ENCODE measurements around the gene POFUT2. TPM values are rescaled to one million over a fixed set of nuclear protein-coding genes. Genes with fewer than 3 reads are reported as not detected.
"Not testable (repeated sequence)": the region's sequence is repeated elsewhere in the genome, so short reads cannot be mapped to it uniquely, and the experiment has no call there.

The POFUT2 gene
- total RNA-seq, 1 donor from 2014 or later = 39.4 TPM

DNA sequence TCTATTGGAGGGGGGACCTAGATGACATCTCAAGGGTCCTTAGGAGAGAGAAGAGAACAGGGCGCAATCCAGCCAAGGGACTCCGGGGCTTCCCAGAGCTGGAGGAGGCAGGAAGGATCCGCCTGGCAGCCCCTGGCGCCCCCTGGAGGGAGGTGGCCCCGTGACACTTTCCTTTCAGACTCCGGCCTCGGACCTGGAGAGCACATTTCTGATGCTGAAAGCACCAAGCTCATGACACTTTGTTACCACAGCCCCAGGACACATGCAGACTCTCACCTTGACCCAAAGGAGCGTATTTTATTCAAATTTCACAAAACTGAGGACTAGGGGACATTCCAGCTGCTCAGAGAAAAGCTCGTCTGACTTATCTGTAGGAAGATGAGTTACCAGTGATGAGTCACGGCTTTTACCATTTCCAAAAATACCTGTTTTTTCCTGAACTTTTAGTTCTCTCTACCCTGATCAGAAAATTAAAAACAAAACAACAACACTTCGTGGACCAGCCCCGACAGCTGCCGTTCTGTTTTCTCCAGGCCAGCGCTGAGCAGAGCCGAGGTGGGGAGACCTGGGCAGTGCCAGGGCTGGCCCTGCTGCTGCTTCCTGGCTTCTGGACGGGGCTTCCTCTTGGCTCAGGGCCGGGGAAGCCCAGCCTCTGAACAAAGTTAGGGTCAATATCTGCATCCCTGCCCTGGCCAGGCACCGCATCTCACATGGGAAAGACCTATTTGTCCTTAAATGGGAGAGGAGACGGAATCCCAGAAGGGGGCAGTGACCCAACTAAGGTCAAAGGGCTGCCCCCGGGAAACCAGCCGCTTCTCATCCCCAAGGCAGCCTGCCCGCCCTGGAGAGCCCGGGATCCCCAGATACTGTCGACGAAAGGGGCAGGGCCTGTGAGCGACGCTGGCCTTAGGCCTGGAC lies 21.6 kb upstream of the POFUT2 start:
- peak in 1 of 2 donors; percentile 8 for DNase-seq (ENCODE audit: low spot score in 2 of 2)
- intact Hi-C loops (cut with DNase I) = no loop called here

DNA sequence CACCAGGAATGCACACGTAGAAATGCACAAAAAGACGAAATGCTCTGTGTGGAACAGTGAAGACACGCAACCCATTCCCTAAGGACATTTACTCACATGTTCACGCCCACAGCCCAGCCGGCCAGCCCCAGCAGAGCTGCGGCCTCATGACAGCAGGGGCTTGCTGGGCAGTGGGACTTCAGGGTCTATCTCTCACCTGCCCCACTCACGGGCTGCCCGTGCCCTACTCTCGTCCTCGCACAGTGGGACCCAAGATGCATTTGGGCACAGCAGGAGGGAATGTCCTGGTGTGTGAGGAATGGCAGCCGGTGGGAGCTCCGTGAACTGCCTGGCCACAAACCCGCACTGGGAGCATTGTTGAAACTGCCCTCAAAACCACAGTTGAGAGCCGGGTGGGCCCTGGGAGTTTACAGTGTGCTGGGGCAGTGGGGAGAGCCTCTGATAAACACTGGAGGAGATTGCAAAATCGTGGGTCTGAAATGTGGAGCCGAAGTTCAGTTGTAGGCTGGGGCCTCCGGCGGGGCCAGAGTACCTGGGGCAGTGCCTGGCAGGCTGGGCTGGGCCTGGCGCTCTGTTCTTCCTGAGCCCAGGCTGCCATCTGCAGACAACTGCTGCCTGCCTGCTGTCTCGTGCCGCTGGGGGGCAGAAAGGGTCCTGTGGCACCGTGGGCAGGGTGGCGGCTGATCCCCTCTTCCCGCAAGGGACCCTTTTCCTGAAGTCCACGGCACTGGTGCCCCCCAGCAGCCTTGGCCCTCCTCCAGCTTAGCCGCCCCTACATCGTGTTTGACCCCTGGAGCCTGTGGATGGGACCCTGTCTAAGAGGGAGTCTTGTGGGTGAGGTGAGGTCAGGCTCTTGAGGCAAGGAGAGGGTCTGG lies 20.7 kb upstream of the POFUT2 start:
- Histone ChIP-seq H3K27me3 (no peaks in the 10 kb centered on the region), H3K4me3 (no peak overlapping the region), H3K27ac (peak overlapping the region; percentile 24 to 47), H3K9me3 (no peaks in the 10 kb centered on the region), H3K4me1 (peaks cover 3 to 14% of the 10 kb centered on the region in 2 donors), H3K36me3 (no peaks in the 10 kb centered on the region)
- DNase-seq (ENCODE audit: low spot score in 2 of 2) = peak in 1 of 2 donors; percentile 4
- intact Hi-C loops (cut with DNase I) = no loop called here
- TF ChIP-seq, protein P1, sequence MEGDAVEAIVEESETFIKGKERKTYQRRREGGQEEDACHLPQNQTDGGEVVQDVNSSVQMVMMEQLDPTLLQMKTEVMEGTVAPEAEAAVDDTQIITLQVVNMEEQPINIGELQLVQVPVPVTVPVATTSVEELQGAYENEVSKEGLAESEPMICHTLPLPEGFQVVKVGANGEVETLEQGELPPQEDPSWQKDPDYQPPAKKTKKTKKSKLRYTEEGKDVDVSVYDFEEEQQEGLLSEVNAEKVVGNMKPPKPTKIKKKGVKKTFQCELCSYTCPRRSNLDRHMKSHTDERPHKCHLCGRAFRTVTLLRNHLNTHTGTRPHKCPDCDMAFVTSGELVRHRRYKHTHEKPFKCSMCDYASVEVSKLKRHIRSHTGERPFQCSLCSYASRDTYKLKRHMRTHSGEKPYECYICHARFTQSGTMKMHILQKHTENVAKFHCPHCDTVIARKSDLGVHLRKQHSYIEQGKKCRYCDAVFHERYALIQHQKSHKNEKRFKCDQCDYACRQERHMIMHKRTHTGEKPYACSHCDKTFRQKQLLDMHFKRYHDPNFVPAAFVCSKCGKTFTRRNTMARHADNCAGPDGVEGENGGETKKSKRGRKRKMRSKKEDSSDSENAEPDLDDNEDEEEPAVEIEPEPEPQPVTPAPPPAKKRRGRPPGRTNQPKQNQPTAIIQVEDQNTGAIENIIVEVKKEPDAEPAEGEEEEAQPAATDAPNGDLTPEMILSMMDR (IDR thresholded peaks at IDR 0.05) = no peak

More for the DNA sequence above, 21.6 kb upstream of the POFUT2 start:
- H3K4me1 ChIP-seq = peaks cover 3 to 14% of the 10 kb centered on the region in 2 donors
- no peaks in the 10 kb centered on the region for H3K9me3 ChIP-seq
- no peaks in the 10 kb centered on the region for H3K27me3 ChIP-seq
- TF ChIP-seq, protein P1 (IDR thresholded peaks at IDR 0.05) = peak; percentile 30 to 63 (median 62)
- no peak overlapping the region for H3K4me3 ChIP-seq
- H3K36me3 ChIP-seq = no peaks in the 10 kb centered on the region
- peak overlapping the region; percentile 24 to 47 for H3K27ac ChIP-seq

GRCh38 chr21:45307597-45308158 lies 20.0 kb upstream of the POFUT2 start:
- H3K27me3 ChIP-seq; DNase-seq (ENCODE audit: low spot score in 2 of 2); H3K36me3 ChIP-seq; H3K9me3 ChIP-seq; intact Hi-C loops (cut with DNase I): not testable (repeated sequence)
- Histone ChIP-seq H3K4me1 (peaks cover 3 to 14% of the 10 kb centered on the region in 2 donors), H3K4me3 (peak overlapping the region in 1 of 2 donors; percentile 4), H3K27ac (peak overlapping the region; percentile 71 to 81)

DNA sequence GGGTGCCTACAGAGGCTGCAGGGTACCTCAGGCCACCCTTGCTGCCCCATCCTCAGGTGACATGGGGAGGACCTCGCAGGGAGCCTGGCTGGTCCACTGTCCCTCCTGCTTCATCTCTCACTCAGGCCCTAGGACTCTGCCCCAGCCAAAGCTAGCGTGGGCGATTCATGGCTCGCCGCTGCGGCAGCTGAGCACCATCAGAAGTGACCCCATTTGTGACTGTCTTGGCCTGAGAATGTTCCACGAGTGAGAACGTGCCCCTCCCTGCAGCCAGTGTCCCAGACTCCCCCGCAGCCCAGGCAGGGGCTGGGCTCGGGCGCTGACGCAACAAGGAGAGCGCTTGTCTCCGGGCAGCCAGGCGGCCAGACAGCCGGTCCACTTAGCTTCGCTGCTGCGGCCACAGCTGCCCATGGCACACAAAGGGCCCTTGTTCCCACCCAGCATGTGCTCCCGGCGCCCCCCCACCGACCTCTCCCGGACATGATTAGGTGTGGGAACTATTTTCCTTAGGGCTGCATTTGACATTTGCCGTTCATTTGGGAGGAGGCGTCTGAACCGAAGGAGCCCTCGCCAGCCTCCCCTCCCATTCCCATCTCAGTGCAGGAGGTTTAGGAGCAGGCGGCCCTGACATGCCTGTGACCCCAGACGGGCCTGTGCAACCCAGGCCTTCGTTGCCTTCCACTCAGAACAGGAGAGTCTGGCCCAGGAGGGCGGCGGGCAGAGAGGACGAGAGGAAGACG lies 19.3 kb upstream of the POFUT2 start:
- H3K4me1 ChIP-seq = peaks cover 3 to 14% of the 10 kb centered on the region in 2 donors
- peak overlapping the region; percentile 3 to 4 for H3K4me3 ChIP-seq
- no peaks in the 10 kb centered on the region for H3K9me3 ChIP-seq
- TF ChIP-seq, protein P1 (IDR thresholded peaks at IDR 0.05) = no peak
- no peaks in the 10 kb centered on the region for H3K36me3 ChIP-seq
- DNase-seq (ENCODE audit: low spot score in 2 of 2) = peak; percentile 36 to 92
- intact Hi-C loops (cut with DNase I) = no loop called here
- peak overlapping the region; percentile 71 to 81 for H3K27ac ChIP-seq
- no peaks in the 10 kb centered on the region for H3K27me3 ChIP-seq

DNA sequence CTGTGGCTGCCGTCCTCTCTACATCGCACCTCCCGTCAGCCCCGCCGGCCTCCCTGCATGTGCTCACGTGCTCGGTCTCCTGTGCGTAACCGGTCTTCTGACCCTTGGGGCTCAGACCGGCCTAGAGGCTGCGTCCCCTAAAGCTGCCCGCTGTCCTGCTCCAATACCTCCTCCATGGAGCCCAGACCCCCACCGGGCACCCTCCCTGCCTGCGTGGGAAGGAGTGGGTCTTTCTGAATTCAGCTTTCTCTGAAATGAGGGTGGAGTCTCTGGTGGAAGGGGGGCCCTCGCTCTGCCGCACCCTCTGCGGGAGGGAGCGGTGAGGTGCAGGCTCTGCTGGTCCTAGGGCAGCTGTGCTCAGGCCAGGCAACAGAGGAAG lies 18.7 kb upstream of the POFUT2 start:
- H3K9me3 ChIP-seq = no peaks in the 10 kb centered on the region
- peaks cover 3 to 14% of the 10 kb centered on the region in 2 donors for H3K4me1 ChIP-seq
- no peaks in the 10 kb centered on the region for H3K36me3 ChIP-seq
- no peaks in the 10 kb centered on the region for H3K27me3 ChIP-seq
- TF ChIP-seq, protein P1 (IDR thresholded peaks at IDR 0.05) = no peak
- peak overlapping the region; percentile 71 to 81 for H3K27ac ChIP-seq
- peak in 1 of 2 donors; percentile 3 for DNase-seq (ENCODE audit: low spot score in 2 of 2)
- intact Hi-C loops (cut with DNase I) = no loop called here
- peak overlapping the region in 1 of 2 donors; percentile 3 for H3K4me3 ChIP-seq

All from ascending aorta (tissue), 2 donors.